ENCODE data around the gene EXOC5. TPM values are rescaled to one million over a fixed set of nuclear protein-coding genes. Genes with fewer than 3 reads are reported as not detected.
"Not testable (repeated sequence)": the region's sequence is repeated elsewhere in the genome, so short reads cannot be mapped to it uniquely, and the experiment has no call there.

Gene EXOC5
- total RNA-seq, 3 donors from 2014 or later = 40.3 to 53.4 (median 48.9) TPM

GRCh38 chr14:57254884-57255283, 13.8 kb downstream of the EXOC5 start:
- DNase-seq (ENCODE audit: low spot score in 2 of 2) = no peak
- Histone ChIP-seq H3K36me3 (no peaks in the 10 kb centered on the region), H3K4me1 (no peaks in the 10 kb centered on the region), H3K27ac (no peak overlapping the region), H3K9me3 (no peaks in the 10 kb centered on the region), H3K27me3 (no peaks in the 10 kb centered on the region), H3K4me3 (no peak overlapping the region)
- intact Hi-C loops (cut with DNase I; ENCODE audit: low total_unique reads) = no loop called here
- TF ChIP-seq POLR2AphosphoS5 (IDR thresholded peaks at IDR 0.05) (no peak), POLR2A (IDR thresholded peaks at IDR 0.05) (no peak)
- TF ChIP-seq, protein P1, sequence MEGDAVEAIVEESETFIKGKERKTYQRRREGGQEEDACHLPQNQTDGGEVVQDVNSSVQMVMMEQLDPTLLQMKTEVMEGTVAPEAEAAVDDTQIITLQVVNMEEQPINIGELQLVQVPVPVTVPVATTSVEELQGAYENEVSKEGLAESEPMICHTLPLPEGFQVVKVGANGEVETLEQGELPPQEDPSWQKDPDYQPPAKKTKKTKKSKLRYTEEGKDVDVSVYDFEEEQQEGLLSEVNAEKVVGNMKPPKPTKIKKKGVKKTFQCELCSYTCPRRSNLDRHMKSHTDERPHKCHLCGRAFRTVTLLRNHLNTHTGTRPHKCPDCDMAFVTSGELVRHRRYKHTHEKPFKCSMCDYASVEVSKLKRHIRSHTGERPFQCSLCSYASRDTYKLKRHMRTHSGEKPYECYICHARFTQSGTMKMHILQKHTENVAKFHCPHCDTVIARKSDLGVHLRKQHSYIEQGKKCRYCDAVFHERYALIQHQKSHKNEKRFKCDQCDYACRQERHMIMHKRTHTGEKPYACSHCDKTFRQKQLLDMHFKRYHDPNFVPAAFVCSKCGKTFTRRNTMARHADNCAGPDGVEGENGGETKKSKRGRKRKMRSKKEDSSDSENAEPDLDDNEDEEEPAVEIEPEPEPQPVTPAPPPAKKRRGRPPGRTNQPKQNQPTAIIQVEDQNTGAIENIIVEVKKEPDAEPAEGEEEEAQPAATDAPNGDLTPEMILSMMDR (IDR thresholded peaks at IDR 0.05) = no peak

DNA sequence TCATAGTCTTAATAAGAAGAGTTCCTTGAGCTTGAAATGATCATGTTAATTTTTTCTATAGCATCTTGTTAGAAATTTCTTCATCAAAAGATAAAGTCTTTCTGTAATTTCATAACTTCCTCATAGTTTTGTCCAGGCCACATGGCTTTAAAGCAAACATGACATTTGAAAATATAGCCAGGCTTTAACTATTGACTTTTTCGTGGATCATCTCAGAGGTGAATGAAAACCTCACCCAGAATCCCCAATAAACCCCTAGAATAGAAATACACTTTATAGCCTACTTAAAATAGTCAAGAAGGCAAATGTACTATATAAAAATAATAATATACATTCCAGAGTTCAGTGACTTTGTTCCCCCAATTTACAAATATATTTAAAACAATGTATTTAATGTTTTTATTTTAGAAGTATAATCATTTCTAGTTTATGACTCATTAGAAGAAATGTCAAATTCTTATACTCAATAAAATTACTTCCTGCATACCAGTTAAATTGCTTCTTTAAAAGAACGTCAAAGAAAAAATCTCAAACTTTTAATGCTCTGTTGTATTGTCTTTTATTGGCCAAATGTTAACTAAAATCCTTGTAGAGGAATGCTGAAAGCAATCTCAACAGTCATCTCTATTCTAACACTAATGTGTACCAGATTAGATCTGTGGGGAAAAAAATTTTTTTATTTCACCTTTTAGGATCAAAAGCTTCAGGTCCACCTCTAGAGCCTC, 21.6 kb downstream of the EXOC5 start:
- TF ChIP-seq POLR2AphosphoS5 (IDR thresholded peaks at IDR 0.05) = no peak
- DNase-seq (ENCODE audit: low spot score in 2 of 2) = no peak
- H3K4me3 ChIP-seq = no peak overlapping the region
- no peaks in the 10 kb centered on the region for H3K27me3 ChIP-seq
- intact Hi-C loops (cut with DNase I; ENCODE audit: low total_unique reads) = no loop called here
- no peaks in the 10 kb centered on the region for H3K9me3 ChIP-seq
- no peak overlapping the region for H3K27ac ChIP-seq
- H3K4me1 ChIP-seq = no peaks in the 10 kb centered on the region
- H3K36me3 ChIP-seq = no peaks in the 10 kb centered on the region

DNA sequence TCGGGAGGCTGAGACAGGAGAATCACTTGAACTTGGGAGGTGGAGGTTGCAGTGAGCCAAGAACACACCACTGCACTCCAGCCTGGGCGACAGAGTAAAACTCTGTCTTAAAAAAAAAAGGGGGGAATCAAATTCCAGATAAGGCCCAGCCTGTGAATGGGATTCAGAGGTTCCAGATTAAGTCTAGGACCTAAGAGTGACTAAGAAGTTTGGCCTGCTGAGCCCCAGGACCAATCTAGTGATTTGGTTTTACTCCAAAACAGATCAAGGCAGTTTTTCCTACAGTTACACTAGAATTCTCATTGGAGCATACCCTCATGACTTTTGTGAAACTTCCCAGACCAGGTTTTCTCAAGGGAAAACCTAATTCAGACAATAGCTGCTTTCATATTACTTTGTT, 22.8 kb downstream of the EXOC5 start:
- Histone ChIP-seq H3K4me1 (no peaks in the 10 kb centered on the region), H3K9me3 (no peaks in the 10 kb centered on the region), H3K36me3 (no peaks in the 10 kb centered on the region), H3K4me3 (no peak overlapping the region), H3K27me3 (no peaks in the 10 kb centered on the region), H3K27ac (no peak overlapping the region)
- no peak for TF ChIP-seq POLR2AphosphoS5 (IDR thresholded peaks at IDR 0.05)
- TF ChIP-seq, protein P1 (IDR thresholded peaks at IDR 0.05) = no peak
- TF ChIP-seq POLR2A (IDR thresholded peaks at IDR 0.05) = no peak
- intact Hi-C loops (cut with DNase I; ENCODE audit: low total_unique reads) = no loop called here
- no peak for DNase-seq (ENCODE audit: low spot score in 2 of 2)

DNA sequence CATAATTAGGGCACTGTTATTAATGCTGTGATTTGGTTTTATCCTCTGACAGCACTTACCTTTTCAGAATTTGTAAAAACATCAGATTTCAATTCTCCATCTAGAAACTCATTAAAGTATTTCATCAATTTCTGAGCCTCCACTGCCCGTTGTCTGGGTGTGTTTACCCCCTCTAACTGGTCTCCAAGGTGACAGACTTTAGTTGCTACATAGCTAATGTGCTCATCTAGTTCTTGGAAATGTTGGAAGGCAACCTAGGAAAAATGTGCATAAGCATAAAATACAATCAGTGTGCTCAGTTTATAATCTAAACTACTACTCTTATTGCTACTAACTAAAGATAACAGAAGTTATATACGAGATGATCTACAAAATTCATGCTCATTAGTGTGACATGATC, 24.6 kb downstream of the EXOC5 start:
- H3K9me3 ChIP-seq = no peaks in the 10 kb centered on the region
- intact Hi-C loops (cut with DNase I; ENCODE audit: low total_unique reads) = no loop called here
- H3K36me3 ChIP-seq = no peaks in the 10 kb centered on the region
- H3K27ac ChIP-seq = no peak overlapping the region
- no peaks in the 10 kb centered on the region for H3K4me1 ChIP-seq
- no peaks in the 10 kb centered on the region for H3K27me3 ChIP-seq
- DNase-seq (ENCODE audit: low spot score in 2 of 2) = no peak
- TF ChIP-seq POLR2A (IDR thresholded peaks at IDR 0.05) (no peak), POLR2AphosphoS5 (IDR thresholded peaks at IDR 0.05) (no peak)
- TF ChIP-seq, protein P1 (IDR thresholded peaks at IDR 0.05) = no peak
- H3K4me3 ChIP-seq = no peak overlapping the region

DNA sequence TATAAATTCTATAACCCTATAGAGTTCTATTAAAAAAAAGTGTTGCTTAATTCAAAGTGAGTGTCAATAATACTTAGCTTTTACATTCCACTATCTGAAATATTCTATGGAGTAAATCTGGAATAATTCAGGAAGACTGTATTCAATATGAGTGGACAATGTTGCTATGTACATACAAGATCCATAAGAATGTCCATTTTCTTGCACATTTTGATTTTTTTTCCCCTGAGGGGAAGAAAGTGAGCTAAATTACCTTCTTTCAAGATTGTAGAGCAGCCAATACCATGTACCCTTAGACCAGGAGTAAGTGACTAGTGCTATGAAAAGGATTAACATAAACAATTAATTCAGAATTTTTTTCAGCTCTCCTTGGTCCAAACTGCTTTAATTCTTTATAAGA, 25.4 kb downstream of the EXOC5 start:
- intact Hi-C loops (cut with DNase I; ENCODE audit: low total_unique reads) = no loop called here
- Histone ChIP-seq H3K4me1 (no peaks in the 10 kb centered on the region), H3K4me3 (no peak overlapping the region), H3K9me3 (no peaks in the 10 kb centered on the region), H3K27me3 (no peaks in the 10 kb centered on the region), H3K27ac (no peak overlapping the region), H3K36me3 (no peaks in the 10 kb centered on the region)
- TF ChIP-seq POLR2A (IDR thresholded peaks at IDR 0.05) (no peak), POLR2AphosphoS5 (IDR thresholded peaks at IDR 0.05) (no peak)
- TF ChIP-seq, protein P1 (IDR thresholded peaks at IDR 0.05) = no peak
- DNase-seq (ENCODE audit: low spot score in 2 of 2) = no peak

DNA sequence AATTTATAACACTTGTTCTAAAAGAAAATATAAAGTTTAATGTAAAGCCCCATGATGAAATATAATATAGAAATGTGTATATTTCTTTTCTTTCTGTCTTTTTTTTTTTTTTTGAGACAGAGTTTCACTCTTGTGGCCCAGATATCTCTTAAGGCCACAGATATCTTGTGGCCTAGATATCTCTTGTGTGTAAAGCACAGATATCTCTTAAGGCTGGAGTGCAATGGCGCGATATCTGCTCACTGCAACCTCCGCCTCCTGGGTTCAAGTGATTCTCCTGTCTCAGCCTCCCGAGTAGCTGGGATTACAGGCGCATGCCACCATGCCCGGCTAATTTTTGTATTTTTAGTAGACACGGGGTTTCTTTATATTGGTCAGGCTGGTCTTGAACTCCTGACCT, 28.6 kb downstream of the EXOC5 start:
- H3K4me3 ChIP-seq; H3K9me3 ChIP-seq; H3K27ac ChIP-seq; intact Hi-C loops (cut with DNase I; ENCODE audit: low total_unique reads); H3K27me3 ChIP-seq; H3K4me1 ChIP-seq; DNase-seq (ENCODE audit: low spot score in 2 of 2); H3K36me3 ChIP-seq: not testable (repeated sequence)
